HCT116 (cell line): ENCODE data around the gene MYCN.

Experiments
- ATF3 ChIP-seq: IDR thresholded peaks from 2 replicates; pipeline ENCODE4 v1.6.1; 2012
- CBX3 ChIP-seq: IDR thresholded peaks from 2 replicates; pipeline ENCODE4 v1.6.1; 2012; ENCODE audit warnings: low read depth
- ELF1 ChIP-seq: IDR thresholded peaks from 2 replicates; pipeline ENCODE4 v1.6.1; 2012; ENCODE audit warnings: low read depth, borderline replicate concordance
- EZH2 ChIP-seq: fragments of 200-600 bp; sonication (generic); IDR thresholded peaks from 2 replicates; pipeline ENCODE4 v1.6.1; 2017; ENCODE audit warnings: antibody characterized with exemption, mixed run types
- FOSL1 ChIP-seq: IDR thresholded peaks from 2 replicates; pipeline ENCODE4 v1.6.1; 2012; ENCODE audit warnings: low read depth
- POLR2AphosphoS5 ChIP-seq: IDR thresholded peaks from 2 replicates; pipeline ENCODE4 v1.6.1; 2011; ENCODE audit warnings: mild to moderate bottlenecking, low read depth, low read length, moderate library complexity
- SIN3A ChIP-seq: IDR thresholded peaks from 2 replicates; pipeline ENCODE4 v1.6.1; 2012; ENCODE audit warnings: low read depth
- SP1 ChIP-seq: IDR thresholded peaks from 2 replicates; pipeline ENCODE4 v1.6.1; 2012; ENCODE audit warnings: low read depth
- TCF7L2 ChIP-seq: IDR thresholded peaks from 2 replicates; pipeline ENCODE4 v1.7.0; 2011; ENCODE audit warnings: borderline replicate concordance, inconsistent platforms; ENCODE audit not compliant: insufficient read depth, insufficient read length; ENCODE audit errors: extremely low read depth
- YY1 ChIP-seq: IDR thresholded peaks from 2 replicates; pipeline ENCODE4 v1.6.1; 2011; ENCODE audit warnings: low read length, low read depth, moderate library complexity, mild to moderate bottlenecking; ENCODE audit not compliant: insufficient replicate concordance; ENCODE audit errors: extremely low read depth
- ZBTB33 ChIP-seq: IDR thresholded peaks from 2 replicates; pipeline ENCODE4 v1.6.1; 2011; ENCODE audit warnings: mild to moderate bottlenecking, low read length, moderate library complexity; ENCODE audit not compliant: insufficient replicate concordance; ENCODE audit errors: extremely low read depth
- TF ChIP-seq, protein P1 (sequence below), 3 experiments: fragments of 200-600 bp in 1 of 3; sonication (generic) in 1 of 3; IDR thresholded peaks in 2 of 3; conservative IDR thresholded peaks in 1 of 3; 2 replicates each; pipeline ENCODE4 v1.5.1; 2012 to 2017; ENCODE audit warnings: low read depth in 2 of 3, low read length in 2 of 3, antibody characterized with exemption in 1 of 3, borderline replicate concordance in 1 of 3, control low read depth in 1 of 3, mild to moderate bottlenecking in 1 of 3, mixed read lengths in 1 of 3, mixed run types in 1 of 3, moderate library complexity in 1 of 3; ENCODE audit not compliant: insufficient read depth in 1 of 3

DNA sequence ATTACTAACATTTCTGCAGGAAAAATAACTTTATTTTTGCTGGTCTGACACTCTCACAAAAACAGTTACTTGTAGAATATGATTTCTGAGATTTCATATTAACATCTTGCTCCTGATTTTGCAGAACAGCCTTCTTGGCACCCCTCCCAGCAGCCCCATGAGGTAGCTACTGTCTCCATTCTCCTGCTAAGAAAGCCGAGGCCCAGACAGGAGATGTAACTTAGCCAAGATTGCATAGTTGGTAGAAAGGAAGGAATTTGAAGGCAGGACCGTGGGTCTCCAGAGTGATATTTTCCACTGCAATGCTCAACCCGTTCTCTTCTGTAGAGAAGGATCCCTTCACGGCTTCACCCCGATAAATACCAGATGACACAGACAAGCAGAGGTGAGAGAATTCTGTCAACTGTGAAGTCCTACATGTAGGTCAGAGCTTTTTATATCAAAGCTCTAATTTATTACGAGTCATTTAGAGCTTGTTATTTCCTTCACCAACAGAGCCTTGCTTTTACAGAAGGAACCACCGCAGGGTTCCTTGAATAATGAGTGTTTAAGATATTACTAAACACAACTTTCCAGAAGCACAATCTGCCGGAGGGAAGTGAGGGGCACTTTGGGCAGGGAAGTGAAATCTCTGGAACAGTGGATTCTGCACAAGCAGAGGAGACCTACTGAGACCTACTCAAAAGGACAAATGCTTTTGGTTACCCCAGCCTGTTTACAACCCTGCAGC is 48.0 kb upstream of the MYCN start:
- TF ChIP-seq, protein P1, sequence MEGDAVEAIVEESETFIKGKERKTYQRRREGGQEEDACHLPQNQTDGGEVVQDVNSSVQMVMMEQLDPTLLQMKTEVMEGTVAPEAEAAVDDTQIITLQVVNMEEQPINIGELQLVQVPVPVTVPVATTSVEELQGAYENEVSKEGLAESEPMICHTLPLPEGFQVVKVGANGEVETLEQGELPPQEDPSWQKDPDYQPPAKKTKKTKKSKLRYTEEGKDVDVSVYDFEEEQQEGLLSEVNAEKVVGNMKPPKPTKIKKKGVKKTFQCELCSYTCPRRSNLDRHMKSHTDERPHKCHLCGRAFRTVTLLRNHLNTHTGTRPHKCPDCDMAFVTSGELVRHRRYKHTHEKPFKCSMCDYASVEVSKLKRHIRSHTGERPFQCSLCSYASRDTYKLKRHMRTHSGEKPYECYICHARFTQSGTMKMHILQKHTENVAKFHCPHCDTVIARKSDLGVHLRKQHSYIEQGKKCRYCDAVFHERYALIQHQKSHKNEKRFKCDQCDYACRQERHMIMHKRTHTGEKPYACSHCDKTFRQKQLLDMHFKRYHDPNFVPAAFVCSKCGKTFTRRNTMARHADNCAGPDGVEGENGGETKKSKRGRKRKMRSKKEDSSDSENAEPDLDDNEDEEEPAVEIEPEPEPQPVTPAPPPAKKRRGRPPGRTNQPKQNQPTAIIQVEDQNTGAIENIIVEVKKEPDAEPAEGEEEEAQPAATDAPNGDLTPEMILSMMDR (IDR thresholded peaks at IDR 0.05 in 2 of 3, conservative IDR thresholded peaks at IDR 0.05 in 1 of 3; ENCODE audit: borderline replicate concordance in 1 of 3, insufficient read depth in 1 of 3, low read depth in 2 of 3, low read length in 2 of 3): no peak
- TF ChIP-seq ATF3 (no peak), EZH2 (no peak), CBX3 (no peak), YY1 (no peak), FOSL1 (no peak), SIN3A (no peak), POLR2AphosphoS5 (no peak), TCF7L2 (no peak), SP1 (no peak), ZBTB33 (no peak), ELF1 (no peak)
